GM12892 (cell line): Measurements from ENCODE around the gene TMEM163.

Experiments used
- POLR2AphosphoS5 ChIP-seq: IDR thresholded peaks from 2 replicates; pipeline ENCODE4 v1.6.1; 2011; ENCODE audit warnings: low read depth, low read length, control low read depth
- TAF1 ChIP-seq: IDR thresholded peaks from 2 replicates; pipeline ENCODE4 v1.6.1; 2011; ENCODE audit warnings: low read depth, mild to moderate bottlenecking, control low read depth, low read length, borderline replicate concordance

DNA sequence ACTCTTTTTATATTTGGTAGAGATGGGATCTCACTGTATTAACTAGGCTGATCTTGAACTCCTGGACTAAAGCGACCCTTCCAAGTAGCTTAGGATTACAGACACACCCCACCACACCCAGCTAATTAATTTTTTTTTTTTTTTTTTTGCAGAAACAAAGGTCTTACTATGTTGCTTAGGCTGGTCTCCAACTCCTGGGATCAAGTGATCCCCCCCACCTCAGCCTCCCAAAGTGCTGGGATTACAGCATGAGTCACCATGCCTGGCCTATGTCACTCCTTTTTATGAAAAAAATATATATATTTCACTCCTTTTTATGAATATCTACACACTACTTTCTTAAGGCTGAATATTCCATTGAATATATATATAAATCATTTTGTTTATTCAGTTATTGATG, 302.2 kb downstream of the TMEM163 start:
- TF ChIP-seq TAF1 = no peak
- TF ChIP-seq POLR2AphosphoS5 = no peak
